ENCODE results near the gene PPP1R37. TPM values are rescaled to one million over a fixed set of nuclear protein-coding genes. Genes with fewer than 3 reads are reported as not detected.

The PPP1R37 gene
- total RNA-seq, 1 donor, result 53.6 TPM

- no peak overlapping the region for H2AFZ ChIP-seq (ENCODE audit: low read length)
- TF ChIP-seq CTCF (IDR thresholded peaks at IDR 0.05; ENCODE audit: extremely low read depth, low read depth, low read length), result no peak
- no peak overlapping the region for H3K4me3 ChIP-seq (ENCODE audit: insufficient read depth, low read length)
- H3K4me2 ChIP-seq (ENCODE audit: insufficient read depth, low read length), result no peak overlapping the region
- H4K20me1 ChIP-seq (ENCODE audit: insufficient read depth, low read length), result peaks cover 4% of the 10 kb centered on the region
- no peak overlapping the region for H3K27ac ChIP-seq (ENCODE audit: low read depth, low read length)
- peaks cover 10% of the 10 kb centered on the region for H3K4me1 ChIP-seq (ENCODE audit: insufficient read depth, low read length)
- H3K9me3 ChIP-seq (ENCODE audit: low read depth, low read length), result no peaks in the 10 kb centered on the region
- peak; percentile 23 for DNase-seq (ENCODE audit: insufficient read length, low spot score, missing footprints)
- H3K36me3 ChIP-seq (ENCODE audit: insufficient read depth, low read length), result peaks cover 26% of the 10 kb centered on the region
- no peaks in the 10 kb centered on the region for H3K27me3 ChIP-seq (ENCODE audit: insufficient read depth, low read length)
- H3K79me2 ChIP-seq (ENCODE audit: insufficient read depth, low read length), result peaks cover 43% of the 10 kb centered on the region
Measured at GRCh38 chr19:45087531-45087930, 5.4 kb upstream of the PPP1R37 start.

- H4K20me1 ChIP-seq (ENCODE audit: insufficient read depth, low read length), result peaks cover 19% of the 10 kb centered on the region
- no peak for DNase-seq (ENCODE audit: insufficient read length, low spot score, missing footprints)
- no peak for TF ChIP-seq CTCF (IDR thresholded peaks at IDR 0.05; ENCODE audit: extremely low read depth, low read depth, low read length)
- H3K4me3 ChIP-seq (ENCODE audit: insufficient read depth, low read length), result no peak overlapping the region
- peaks cover 23% of the 10 kb centered on the region for H3K4me1 ChIP-seq (ENCODE audit: insufficient read depth, low read length)
- no peak overlapping the region for H2AFZ ChIP-seq (ENCODE audit: low read length)
- H3K27ac ChIP-seq (ENCODE audit: low read depth, low read length), result no peak overlapping the region
- peaks cover 51% of the 10 kb centered on the region for H3K79me2 ChIP-seq (ENCODE audit: insufficient read depth, low read length)
- H3K9me3 ChIP-seq (ENCODE audit: low read depth, low read length), result no peaks in the 10 kb centered on the region
- no peak overlapping the region for H3K4me2 ChIP-seq (ENCODE audit: insufficient read depth, low read length)
- H3K36me3 ChIP-seq (ENCODE audit: insufficient read depth, low read length), result peaks cover 23% of the 10 kb centered on the region
- H3K27me3 ChIP-seq (ENCODE audit: insufficient read depth, low read length), result no peaks in the 10 kb centered on the region
Measured at GRCh38 chr19:45090034-45090433, 2.9 kb upstream of the PPP1R37 start.

- H4K20me1 ChIP-seq (ENCODE audit: insufficient read depth, low read length), result peaks cover 20% of the 10 kb centered on the region
- no peaks in the 10 kb centered on the region for H3K9me3 ChIP-seq (ENCODE audit: low read depth, low read length)
- peaks cover 51% of the 10 kb centered on the region for H3K79me2 ChIP-seq (ENCODE audit: insufficient read depth, low read length)
- DNase-seq (ENCODE audit: insufficient read length, low spot score, missing footprints), result no peak
- H3K4me3 ChIP-seq (ENCODE audit: insufficient read depth, low read length), result peak overlapping the region; percentile 99
- H3K4me1 ChIP-seq (ENCODE audit: insufficient read depth, low read length), result peaks cover 24% of the 10 kb centered on the region
- no peaks in the 10 kb centered on the region for H3K27me3 ChIP-seq (ENCODE audit: insufficient read depth, low read length)
- H3K4me2 ChIP-seq (ENCODE audit: insufficient read depth, low read length), result peak overlapping the region; percentile 97
- no peak for TF ChIP-seq CTCF (IDR thresholded peaks at IDR 0.05; ENCODE audit: extremely low read depth, low read depth, low read length)
- H3K27ac ChIP-seq (ENCODE audit: low read depth, low read length), result peak overlapping the region; percentile 78
- H3K36me3 ChIP-seq (ENCODE audit: insufficient read depth, low read length), result peaks cover 20% of the 10 kb centered on the region
- peak overlapping the region; percentile 93 for H2AFZ ChIP-seq (ENCODE audit: low read length)
Measured at GRCh38 chr19:45090606-45091005, 2.4 kb upstream of the PPP1R37 start.

- peak overlapping the region; percentile 96 for H3K27ac ChIP-seq (ENCODE audit: low read depth, low read length)
- peak overlapping the region; percentile 97 for H3K4me2 ChIP-seq (ENCODE audit: insufficient read depth, low read length)
- H3K79me2 ChIP-seq (ENCODE audit: insufficient read depth, low read length), result peaks cover 55% of the 10 kb centered on the region
- peaks cover 26% of the 10 kb centered on the region for H4K20me1 ChIP-seq (ENCODE audit: insufficient read depth, low read length)
- peak; percentile 99 for DNase-seq (ENCODE audit: insufficient read length, low spot score, missing footprints)
- no peaks in the 10 kb centered on the region for H3K9me3 ChIP-seq (ENCODE audit: low read depth, low read length)
- H2AFZ ChIP-seq (ENCODE audit: low read length), result peak overlapping the region; percentile 93
- TF ChIP-seq CTCF (IDR thresholded peaks at IDR 0.05; ENCODE audit: extremely low read depth, low read depth, low read length), result no peak
- H3K36me3 ChIP-seq (ENCODE audit: insufficient read depth, low read length), result peaks cover 17% of the 10 kb centered on the region
- no peaks in the 10 kb centered on the region for H3K27me3 ChIP-seq (ENCODE audit: insufficient read depth, low read length)
- H3K4me3 ChIP-seq (ENCODE audit: insufficient read depth, low read length), result peak overlapping the region; percentile 99
- peaks cover 24% of the 10 kb centered on the region for H3K4me1 ChIP-seq (ENCODE audit: insufficient read depth, low read length)
Measured at GRCh38 chr19:45091031-45091923, 1.7 kb upstream of the PPP1R37 start.

All from osteoblast (primary cell).